HG02571 (cell line): Measurements from ENCODE around the gene OSTN.
"Not testable (repeated sequence)": the region's sequence is repeated elsewhere in the genome, so short reads cannot be mapped to it uniquely, and the experiment has no call there.

Experiments
- ATAC-seq: cut with Tn5 transposase; IDR thresholded peaks from one replicate; pipeline ENCODE4 v1.9.1; 2021; ENCODE audit warnings: mild to moderate bottlenecking, moderate library complexity; ENCODE audit not compliant: unreplicated experiment

Gene OSTN

DNA sequence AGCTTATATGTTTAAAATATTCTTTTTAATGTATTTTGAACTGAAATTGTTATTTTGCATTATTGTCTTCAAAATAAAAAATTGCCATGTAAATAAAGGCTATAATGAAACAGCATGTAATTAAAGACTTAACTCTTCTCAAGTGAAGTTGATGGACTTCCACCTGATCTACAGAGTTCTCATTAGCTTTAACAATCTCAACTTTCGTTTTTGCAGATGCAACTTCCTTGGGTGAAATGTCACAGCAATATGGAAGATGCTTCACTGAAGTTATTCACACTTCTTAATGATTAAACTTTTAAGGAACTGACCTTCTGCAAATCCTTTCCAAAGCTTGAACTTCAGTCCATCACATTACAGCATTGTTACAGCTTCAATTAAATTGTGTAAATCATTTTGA lies 63.6 kb downstream of the OSTN start:
- ATAC-seq = no peak

DNA sequence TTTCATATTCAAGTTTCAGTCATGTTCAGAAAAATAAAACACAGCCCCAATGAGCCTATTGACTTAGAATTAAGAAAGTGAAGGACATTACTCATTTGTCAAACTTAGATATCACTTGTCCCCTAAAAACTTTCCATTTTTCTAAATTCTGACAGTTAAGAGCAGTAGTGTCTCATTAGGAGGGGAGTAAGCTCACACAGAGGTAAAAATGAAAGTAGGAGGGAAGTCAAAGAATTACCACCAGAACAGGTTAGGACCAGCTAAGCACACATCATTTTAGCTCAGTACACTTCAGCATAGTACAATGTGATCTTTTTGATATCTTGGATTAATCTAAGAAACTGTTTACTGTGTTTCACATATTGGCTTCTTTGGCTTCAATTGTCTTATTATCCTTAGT lies 64.3 kb downstream of the OSTN start:
- ATAC-seq = peak; percentile 70

DNA sequence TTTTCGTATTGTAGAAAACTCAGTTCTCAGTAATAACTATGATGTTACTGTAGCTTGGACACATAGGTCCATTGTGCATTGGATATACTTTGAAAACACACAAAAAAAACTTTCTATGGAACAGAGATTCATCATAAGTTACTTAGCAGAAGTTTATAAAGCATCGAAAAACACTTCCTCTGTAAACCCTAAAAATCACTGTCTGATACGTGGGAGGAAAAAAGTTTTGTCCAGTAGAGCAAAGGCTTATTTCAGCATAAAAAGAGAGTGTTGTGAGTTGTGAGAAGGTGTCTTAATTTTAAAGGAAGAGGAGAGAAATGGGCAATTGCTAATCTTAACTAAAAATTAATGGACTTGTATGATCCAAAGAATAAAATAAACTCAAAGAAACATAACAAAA lies 64.8 kb downstream of the OSTN start:
- no peak for ATAC-seq

DNA sequence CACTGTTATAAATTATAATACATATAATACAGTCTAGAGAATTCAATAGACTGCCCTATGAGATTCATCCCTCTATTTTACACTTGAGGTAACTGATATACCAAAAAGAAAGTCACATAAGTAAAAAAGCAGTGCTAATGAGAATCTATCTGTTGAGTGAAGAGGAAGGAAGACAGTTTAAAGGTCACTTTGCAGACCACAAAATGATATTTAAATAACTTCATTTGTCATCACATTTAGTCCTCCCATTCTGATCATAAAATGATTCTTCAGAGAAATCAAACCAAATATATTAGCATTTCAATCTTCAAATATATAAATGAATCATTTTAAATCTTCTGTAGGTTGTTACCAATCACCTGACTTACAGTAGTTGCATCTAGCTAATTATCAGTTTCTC lies 69.7 kb downstream of the OSTN start:
- ATAC-seq = no peak

DNA sequence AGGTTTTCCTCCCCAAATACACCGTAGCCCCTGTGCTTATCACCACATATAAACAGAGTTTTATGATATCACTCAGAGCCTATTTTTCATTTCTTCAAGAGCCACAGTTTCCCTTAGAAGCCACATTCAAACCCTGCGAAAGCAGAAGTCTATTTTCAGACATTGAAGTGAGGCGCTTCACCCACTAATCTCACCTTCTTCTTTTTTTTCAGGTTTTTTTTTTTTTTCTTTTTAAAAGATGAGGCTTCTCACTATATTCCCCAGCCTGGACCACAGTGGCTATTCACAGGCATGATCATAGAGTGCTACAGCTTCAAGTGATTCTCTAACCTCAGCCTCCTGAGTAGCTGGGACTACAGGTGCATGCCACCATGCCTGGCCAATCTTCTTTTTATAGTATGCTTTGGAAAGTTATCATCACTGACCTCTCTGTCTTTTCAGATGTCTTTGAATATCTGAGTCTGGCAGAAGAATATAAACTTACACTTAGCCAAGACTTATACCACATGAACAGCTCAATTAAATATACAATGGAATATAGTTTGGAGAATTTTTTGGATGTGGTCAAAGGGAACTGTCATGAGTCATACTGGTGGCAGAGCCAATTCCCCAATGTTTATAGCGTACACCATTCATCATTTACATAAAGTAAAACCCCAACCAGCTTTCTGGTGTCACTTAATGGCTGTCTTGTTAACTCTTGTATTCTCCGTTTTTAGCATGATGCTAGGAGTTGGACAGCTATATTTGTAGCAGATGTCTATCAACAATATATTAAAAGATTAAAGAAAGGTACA lies 70.4 kb downstream of the OSTN start:
- ATAC-seq = peak; percentile 79

DNA sequence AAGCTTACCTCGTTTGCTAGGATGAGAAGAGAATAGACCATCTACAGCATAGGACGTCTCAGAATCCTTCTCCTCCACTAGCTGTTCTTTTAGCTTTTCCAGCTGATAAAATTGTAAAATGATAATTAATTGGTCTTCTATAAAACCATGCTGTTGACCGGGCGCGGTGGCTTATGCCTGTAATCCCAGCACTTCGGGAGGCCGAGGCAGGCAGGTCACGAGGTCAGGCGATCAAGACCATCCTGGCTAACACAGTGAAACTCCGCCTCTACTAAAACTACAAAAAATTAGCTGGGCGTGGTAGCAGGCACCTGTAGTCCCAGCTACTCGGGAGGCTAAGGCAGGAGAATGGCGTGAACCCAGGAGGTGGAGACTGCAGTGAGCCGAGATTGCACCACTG lies 76.2 kb downstream of the OSTN start:
- not testable (repeated sequence) for ATAC-seq

DNA sequence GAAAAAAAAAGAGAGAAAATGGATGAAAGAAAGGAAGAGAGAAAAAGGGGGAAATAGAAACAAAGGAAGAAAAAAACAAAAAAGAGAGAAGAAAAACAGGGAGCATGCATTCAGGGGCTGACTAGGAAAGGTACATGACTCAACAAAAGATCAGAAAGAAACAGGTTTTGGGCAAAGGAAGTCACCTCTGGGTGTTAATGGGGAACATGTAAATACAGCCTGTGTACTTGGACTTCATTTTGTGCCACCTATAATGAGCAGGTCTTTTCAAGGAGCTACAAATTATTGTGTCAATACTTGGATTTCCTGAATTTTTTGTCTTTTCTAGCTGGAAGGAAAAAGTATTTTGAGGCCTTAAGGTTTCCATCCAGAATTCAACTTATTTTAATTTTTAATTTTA lies 76.7 kb downstream of the OSTN start:
- no peak for ATAC-seq

DNA sequence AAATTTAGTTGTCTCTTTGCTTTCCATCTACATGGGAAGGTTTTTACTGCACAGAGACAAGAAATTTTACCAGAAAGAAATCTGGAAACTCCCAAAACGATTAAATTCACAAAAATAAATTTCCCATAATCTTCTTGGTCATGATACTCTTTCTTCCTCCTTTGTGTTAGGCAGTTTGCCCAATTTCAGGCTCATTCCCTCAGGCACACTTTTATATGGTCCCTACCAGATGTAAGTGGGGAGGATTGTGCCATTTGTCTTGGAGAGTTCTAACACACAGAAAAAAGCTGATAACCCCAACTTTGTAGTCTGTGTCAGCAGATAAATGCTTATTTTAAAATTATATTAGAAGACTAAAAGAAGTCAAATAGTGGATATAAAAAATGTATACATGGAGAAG lies 81.1 kb downstream of the OSTN start:
- ATAC-seq = no peak

DNA sequence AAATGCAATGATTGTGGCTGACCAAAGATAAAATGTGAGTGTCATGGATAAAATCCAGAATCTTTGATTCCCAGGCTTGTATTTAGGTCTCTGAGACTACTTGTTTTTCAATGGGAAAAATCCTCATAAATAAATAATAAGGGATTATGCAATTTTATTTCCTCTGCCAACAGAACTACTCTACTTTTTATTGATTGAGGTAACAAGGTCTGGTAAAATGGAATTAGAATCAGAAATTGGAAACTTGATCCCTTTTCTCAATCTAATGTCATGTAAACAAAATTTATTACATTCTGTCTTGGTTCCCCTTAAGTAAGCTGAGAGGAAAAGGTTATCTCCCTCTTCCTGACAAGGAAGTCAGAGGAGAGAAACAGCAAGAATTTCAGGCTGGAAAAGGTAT lies 81.8 kb downstream of the OSTN start:
- no peak for ATAC-seq

DNA sequence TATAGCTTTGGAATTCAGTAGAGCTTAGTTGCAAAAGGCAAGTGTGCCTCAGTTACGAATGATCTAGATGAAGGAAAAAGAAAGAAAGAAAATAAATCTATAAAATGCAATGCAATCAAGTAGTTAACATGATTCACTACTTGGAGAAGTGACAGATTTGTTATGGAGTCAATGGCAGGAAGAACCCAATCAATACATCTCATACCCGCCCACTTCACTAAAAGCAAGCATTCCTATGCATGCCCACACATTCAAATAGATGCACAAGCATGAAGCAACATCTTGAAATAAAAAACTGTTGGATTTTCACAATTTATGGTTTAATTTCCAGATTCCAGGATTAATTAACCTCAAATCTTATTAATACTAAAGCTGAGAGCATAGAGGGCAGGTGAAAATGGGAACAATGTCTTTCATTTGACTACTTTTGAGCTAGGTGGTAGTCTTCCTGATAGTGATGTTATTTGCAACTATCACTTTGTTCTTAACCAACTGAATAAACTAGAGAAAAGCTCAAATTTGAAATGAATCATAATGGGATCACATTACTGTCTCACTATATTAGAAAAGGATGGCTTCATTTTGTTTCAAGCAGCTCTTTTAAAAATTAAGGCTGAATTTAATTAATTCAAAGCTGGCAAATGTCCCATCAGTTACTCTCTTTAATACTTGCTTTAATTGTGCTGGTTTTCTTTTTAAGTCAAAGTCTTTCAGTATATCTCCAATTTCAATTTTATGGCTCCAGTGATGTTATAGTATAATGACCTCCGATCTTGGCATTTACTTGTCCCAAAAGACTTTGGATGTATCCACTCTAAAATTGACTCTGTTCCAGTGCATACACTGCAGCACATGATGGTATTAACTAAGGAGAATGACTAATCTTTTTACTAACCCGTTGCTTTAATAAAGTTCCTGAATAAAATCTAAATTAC lies 83.5 kb downstream of the OSTN start:
- no peak for ATAC-seq

DNA sequence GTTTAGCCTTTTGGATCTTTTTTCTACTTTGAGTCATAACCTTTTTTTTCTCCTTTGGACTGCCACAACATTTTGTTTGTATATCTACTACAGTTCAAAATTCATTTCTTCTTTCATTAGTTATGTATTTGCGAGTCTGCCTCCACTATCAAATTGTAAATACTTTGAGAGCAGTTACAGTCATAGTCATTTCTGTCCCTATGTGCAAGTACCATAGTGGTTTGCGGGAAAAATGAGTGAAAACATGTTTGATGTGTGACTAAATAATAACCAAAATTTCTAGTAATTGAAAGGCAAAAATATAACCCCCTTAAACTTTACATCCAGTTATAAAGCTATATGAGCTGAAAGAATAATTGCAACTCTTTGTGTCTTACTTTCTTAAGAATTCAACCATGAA lies 84.4 kb downstream of the OSTN start:
- no peak for ATAC-seq

DNA sequence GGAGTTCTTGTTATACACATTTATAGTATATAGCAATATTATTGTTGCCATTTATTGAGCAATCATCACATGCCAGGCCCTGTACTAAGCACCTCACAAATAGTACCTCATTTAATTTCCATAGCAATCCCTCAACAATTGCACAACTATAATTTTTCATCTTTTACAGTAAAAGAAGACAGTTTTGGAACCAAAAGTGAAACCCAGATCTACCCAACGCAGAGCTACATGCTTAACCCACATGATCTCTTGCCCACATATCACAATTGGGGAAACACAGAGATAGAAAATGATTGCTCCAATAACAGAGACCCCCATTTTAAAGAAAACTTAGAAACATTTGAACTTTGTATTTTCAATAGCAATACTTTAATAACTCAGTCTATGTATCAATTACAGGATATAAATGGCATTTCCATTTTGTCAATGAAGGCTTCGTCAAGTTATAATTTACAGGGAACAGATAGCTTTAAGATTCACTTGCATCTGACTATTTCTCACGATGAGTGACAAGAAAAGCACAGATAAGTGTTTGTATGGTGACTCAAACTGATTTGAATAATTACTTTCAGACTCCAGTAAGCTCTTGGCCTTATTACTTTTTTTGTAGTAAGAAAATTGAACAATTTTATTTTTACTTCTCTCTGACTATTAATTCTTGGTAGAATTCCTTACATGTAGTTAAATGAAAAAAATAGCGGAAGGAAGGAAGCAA lies 91.4 kb downstream of the OSTN start:
- ATAC-seq = peak; percentile 79

DNA sequence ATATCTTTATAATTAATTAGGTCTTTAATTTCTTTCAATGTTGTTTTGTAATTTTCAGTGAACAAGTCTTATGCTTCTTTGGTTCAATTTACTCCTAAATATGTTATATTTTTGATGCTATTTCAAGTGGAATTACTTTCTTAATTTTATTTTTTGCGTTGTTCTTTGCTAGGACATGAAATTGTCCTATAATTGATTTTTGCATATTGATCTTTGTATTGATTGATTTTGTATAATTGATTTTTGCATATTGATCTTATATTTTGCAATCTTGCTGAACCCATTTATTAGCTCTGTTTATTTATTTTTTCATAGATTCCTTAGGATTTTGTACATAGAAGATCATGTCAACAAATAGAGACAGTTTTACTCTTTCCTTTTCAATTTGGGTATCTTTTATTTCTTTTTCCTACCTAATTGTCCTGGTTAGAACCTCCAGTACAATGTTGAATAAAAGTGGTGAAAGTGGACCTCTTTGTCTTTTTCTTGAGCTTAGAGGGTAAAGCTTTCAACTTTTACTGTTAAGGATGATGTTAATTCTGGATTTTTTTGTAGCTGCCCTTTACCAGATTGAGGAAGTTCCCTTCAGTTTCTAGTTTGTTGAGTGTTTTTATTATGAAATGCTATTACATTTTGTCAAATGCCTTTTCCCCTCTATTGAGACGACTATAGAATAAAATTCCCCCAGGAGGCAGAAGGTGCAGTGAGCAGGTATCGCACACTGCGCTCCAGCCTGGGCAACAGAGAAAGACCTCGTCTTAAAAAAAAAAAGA lies 93.4 kb downstream of the OSTN start:
- no peak for ATAC-seq

DNA sequence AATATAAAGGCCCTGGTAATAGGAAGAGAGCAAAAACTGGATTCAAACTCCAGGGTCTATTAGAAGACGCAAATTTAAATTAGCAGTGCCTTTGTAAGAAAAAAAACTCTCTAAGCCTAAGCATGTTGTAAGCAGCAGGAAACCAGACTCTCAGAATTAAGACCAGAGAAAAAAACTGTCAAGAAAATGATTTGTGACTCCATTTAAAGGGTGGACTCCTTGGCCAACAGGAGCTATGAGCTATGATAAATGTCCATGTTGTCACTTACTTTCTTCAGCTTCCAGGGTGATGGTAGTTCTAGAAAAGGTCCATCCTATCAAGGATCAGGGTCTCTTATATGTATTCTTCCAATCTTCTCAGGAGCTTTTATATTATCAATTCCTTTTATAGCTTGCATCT lies 95.2 kb downstream of the OSTN start:
- no peak for ATAC-seq

DNA sequence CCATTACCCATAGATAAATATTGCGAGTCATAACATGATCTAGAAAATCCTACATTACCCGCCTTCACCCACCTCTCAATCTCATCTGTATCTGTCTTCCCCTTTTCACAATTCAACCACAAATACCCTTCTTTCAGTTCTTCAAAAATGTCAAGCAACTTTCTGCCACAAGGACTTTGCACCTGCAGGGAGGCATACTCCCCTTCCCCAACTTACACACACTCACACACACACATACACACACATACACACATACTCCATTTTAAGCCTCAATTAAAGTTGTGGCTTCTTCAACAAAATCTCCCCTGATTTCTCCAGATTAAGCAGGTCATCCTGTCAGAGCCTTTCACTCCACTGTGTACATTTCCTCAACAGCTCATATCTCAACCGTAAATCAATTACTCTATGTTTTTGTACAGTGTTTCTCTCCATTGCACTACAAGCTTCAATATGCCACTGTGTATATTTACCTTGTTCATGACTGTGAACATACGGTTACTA lies 97.0 kb downstream of the OSTN start:
- ATAC-seq = peak; percentile 81

DNA sequence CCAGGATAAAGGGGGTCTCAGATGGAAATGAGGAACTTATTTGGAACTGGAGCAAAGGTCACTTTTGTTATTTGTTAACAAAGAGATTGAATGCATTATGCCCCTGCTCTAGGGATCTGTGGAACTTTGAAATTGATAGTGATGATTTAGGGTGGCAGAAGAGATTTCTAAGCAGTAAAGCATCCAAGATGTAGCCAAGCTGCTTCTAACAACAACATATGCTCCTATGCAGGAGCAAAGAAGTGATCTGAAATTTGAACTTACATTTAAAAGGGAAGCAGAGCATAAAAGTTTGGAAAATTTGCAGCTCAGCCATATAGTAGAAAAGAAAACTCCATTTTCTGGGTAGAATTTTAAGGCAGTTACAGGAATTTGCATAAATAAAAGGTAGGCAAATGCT lies 99.8 kb downstream of the OSTN start:
- ATAC-seq = no peak

DNA sequence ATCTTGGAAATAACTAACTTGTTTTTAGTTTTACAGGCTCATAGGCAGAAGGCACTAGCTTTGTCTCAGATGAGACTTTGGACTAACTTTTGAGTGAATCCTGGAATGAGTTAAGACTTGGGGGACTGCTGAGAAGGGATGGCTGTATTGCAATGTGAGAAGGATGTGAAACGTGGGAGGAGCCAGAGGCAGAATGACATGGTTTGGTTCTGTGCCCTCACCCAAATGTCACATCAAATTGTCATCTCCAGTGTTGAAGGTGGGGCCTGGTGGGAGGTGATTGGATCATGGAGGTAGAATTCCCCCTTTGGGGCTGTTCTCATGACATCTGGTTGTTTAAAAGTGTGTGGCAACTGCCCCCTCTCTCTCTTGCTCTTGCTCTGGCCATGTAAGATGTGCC lies 101.4 kb downstream of the OSTN start:
- ATAC-seq = peak; percentile 30

DNA sequence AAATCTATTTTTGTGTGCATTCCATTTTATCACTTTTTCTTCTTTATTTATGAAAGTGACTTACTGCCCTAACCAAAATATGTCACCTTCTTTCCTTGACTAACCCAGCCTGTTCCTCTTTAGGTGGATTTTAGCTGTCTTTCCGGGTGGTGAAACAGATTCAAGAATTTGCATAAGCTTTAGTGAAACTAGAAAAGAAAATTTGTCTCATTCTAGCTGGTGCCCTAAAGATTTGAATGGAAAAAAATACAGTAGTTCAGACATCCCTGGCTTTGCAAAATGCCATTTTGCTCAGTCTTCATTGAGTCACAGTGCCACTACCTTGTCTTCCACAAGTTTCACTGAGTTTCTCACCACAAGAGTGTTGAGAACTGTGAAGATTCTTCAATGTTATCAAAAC lies 102.0 kb downstream of the OSTN start:
- ATAC-seq = peak; percentile 75

DNA sequence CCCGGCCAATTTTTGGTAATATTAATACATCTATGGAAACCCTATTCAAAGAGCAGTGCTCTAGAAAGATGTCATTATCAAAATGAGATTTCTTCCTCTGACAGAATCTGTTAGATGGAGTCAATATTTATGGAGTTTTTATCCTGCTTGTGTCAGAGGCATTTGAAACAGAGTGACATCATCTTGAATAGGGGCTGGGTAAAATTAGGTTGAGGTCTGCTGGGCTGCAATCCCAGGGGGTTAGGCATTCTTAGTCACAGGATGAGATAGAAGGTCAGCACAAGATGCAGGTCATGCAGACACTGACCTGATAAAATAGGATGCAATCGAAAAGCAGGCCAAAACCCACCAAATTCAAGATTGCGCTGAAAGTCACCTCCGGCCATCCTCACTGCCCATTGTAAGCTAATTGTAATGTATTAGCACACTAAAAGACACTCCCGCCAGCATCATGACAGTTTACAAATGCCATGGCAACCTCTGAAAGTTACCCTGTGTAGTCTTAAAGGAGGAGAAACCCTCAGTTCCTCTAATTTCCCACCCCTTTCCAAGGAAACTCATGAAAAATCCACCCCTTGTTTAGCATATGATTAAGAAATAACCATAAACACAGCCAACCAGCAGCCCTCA lies 102.9 kb downstream of the OSTN start:
- ATAC-seq = no peak

DNA sequence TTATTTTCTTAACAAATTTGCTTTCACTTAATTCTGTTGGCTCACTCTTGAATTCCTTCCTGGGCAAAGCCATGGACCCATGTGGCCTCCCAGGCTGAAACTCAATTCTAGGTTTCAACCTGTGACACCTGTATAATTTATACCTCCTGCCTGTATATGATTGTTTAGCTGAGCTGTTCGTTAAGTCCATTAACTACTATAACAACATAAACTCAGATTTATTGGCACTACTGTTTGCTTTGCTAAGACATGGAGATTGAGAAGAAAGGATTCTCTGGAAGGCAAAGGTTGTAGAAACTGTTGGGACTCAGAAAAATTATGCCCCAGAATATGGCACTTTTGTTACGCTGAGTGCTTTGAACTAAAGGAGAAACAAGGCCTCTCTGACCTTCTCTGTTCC lies 103.4 kb downstream of the OSTN start:
- no peak for ATAC-seq
